ENCODE data around the gene PAX8.

PAX8 gene

DNA sequence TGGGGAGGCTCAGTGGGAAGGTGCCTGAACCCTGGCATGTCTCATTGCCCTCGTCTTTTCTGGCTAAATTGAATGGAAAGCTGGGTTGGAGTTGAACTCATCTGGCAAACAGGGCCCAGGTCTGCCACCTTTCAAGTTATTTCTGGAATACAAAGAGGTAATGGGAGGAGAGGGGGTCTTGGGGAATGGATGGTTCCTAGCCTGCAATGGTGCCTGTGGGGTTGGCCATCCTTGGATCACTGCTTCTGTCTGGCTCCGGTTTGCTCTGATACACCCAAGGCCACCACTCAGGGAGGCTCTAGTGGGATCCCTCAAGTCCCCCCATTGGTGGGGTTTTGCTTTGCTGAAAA lies 59.7 kb downstream of the PAX8 start:
- DNase-seq: no peak

DNA sequence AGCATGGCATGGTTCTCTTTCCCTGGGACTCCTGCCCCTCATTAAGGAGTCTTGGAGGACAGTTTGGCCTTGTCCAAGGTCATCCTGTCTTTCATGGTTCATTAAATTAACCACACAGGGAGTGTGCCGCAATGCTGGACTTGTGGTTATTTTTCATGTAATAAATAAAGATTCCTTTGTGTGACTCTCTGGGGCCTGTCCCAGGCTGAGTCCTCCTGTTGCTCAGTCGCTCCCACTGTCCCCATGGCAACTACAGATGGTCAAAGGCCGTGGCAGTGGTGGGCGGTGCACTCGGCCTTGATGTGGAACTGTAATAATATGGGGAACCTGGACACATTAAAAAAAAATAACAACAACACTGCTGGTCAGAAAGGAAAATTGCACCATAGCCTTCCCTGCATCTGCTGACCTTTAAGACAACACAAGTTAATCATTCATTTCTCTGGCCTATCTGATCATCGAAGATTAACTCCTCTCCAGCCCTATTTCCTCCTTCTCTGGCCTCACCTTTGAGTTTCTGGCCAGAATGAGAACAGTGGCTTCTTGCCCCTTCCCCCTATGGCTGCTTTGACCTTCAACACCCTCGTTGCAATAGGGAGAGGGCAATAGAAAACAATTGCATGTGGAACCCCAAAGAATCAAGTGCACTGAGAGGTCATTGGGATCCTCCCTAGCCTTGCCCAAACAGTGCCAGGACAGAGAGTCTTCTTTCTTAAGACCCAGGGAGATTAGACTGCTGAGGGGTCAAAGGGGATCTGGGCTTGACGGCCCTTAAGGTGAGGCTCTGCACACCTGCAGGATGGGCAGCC lies 60.2 kb downstream of the PAX8 start:
- no peak for DNase-seq

DNA sequence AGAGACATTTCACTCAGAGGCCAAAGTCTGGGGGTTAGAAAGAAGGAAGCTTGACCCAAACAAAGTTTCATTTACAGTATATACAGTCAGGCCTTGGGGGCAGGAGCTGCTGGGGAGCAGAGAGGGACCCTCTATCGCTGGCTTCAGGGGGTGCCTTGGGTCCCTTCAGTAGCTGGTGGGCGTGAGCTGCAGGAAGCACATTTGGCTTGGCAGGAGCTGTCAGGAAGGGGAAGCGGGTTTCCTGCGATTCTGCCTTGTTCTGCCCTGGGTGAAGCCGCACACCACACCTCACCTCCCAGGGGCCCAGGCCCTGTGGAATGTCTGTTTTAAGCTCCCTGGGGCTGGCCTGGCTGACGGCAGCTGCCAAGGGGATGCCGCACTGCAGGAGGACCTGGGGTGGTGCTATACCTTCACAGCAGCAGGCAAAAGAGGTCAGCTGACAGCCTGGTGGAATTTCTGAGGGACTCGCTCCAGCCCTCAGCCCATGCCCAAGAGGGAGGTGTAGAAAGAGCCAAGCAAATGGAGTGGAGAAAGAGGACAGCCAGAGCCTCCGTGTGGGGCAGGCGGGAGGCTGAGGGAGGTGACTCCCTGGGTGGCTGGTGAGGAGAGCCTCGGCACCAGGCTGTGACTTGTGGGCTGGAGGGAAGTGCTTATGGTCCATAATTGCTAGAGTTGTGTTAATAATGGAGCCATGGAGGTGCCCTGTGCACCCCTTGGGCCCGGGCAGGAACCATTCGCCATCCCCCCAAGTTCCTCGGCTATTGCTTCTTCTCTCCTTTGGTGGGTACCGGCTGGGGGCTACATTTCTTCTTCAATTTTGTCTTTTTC lies 61.1 kb downstream of the PAX8 start:
- DNase-seq: no peak

DNA sequence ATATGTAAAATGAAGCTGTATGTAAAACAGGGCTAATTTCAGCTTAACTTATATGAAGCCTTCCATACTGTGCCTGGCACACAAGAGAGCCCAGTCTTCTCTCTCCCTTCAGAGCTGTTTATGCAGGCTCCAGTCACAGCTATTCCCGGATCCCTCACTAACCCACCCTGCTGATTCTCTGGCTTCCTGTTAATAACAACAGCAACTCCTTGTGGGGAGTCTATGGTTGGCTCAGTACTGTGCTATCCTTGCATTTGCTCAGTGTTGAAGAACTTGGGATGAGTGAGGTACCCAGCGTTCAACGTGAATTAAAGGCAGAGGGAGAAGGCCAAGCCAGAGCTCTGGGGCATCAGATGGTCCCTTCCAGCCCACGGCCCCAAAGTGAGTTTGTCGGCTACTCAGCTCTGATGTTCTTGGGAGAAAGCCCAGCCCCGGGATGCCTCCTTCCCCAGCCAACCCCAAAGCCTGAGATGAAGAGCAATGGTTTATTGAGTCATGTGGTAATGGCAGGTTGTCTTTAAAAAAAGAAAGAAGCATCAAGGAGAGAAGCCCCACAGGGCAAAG lies 61.7 kb downstream of the PAX8 start:
- no peak for DNase-seq

DNA sequence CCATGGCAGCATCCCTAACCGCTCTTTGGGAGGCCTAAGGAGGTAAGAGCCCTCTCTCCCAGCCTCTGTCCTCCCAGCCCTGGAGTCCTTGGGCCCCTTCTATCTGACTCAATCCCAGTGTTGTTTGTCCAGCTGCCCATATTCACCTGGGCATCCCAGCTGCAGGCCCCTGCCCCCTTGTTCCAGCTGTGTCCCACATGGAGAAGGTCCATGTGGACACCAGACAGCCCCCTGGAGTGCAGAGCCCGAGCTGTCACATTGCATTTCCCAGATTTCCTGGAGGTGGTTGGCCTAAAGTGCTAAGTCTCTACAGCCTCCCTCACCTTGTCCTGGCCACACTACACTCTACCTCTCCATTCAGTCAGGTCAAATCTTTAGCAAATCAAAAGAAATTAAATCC lies 62.4 kb downstream of the PAX8 start:
- no peak for DNase-seq

DNA sequence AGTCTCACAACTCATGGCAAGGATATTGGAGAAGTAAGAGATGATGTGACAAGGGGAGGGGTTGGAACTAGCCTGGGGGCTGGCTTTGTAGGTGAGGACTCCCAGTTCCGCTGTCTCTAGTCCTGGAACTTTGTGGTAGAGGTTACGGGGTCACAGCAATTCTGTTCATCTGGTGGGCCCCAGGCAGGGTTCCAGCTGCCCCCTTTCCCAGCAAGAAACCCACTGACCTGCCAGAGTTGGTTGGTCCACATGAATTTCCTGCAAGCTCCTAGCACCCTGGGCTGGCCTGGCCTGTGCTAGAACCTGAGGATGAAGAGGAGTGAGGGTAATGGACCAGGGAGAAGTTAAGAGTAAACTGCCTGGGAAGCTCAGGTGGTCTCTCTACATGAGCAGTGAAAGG lies 63.7 kb downstream of the PAX8 start:
- DNase-seq: no peak

DNA sequence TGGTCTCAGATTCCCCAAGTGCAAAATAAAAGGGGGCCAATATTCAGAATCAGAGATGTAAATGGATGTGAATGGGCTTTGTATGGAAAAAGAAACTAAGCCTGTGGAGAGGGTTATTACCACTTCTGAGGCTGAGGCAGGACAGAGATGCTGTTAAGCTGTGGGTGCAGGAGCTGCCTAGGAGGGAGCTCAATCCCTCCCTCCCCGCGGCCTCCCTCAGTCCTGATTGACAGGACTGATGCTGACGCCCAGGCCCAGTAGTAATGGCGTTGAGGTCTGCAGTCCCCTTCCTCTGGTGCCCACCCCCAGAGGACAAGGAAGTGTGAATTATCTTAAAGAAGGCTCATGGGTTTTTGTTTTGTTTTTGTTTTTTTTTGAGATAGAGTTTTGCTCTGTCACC lies 64.6 kb downstream of the PAX8 start:
- no peak for DNase-seq

DNA sequence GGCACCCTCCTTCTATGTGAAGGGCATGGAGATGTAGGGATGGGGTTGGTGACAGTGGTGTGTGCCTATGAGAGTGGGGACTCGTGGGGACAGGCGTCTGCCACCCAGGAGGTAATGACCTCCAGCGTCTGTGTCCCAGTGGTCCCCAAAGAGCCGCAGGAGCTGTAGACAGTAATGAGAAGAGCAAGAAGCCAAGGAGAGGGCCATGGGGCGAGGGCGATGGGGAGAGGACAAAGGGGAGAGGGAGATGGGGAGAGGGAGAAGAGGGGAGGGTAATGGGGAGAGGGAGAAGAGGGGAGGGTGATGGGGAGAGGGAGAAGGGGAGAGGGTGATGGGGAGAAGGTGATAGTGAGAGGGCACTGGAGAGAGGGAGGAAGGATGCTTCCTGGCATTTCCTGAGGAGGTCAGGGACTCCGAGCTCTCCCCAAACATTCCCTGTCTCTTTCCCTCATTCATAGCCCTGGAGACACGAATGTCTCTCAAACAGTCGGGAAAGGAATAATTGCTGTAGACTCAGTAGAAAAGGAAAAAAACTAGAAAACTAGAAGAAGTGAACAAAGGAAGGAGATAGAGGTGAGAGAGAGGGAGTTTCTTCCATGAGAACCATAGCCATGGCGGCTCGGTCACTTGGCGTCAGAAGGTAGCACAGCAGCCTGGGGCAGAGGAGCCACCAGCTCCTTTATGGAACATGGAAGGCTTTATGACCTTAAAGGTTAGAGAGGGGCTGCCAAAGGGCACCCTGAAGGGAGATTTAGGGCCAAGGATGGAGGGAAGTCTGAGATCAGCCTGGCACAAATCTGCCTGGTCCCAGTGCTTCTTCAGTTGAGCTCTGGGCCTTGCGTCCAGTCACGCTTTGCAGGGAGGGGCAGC lies 65.4 kb downstream of the PAX8 start:
- DNase-seq: no peak

DNA sequence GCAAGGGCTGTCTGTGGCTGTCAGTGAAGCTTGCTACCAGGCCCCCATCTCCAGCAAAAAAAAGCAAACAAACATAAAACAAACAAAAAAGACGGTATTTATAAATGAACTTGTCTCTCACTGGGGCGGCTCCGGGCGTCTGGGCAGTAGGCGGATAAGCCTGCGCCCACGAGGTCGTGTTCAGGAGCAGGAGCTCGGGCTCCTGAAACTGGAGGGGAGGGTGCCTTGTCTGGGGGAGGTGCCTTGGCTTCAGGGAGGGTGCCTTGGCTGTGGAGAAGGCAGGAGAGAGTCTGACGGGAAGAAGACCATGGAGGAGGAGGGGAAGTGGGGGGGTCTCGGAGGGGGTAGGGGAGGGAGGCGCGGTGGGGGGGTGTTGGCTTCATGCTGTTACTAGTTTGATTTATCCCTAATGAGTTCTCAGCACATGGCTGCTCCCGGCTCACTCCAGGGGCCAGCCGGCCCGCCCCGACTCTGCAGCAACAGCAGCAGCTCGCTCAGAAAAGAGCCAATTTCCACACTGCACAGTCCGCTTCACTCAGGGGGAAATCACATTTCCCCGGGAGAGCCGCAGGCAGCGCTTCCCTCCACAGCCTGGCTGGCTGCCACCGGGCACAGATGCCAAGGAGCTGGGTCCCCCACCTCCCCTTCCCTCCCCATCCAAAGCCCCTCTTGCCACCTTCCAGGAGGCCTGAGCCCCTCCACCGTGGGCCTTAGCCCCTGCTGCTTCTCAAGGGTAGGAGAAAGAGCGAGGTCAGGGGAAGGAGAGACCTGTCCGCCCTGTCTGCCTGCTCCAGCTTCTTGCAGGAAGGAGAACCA lies 66.3 kb downstream of the PAX8 start:
- DNase-seq: no peak

DNA sequence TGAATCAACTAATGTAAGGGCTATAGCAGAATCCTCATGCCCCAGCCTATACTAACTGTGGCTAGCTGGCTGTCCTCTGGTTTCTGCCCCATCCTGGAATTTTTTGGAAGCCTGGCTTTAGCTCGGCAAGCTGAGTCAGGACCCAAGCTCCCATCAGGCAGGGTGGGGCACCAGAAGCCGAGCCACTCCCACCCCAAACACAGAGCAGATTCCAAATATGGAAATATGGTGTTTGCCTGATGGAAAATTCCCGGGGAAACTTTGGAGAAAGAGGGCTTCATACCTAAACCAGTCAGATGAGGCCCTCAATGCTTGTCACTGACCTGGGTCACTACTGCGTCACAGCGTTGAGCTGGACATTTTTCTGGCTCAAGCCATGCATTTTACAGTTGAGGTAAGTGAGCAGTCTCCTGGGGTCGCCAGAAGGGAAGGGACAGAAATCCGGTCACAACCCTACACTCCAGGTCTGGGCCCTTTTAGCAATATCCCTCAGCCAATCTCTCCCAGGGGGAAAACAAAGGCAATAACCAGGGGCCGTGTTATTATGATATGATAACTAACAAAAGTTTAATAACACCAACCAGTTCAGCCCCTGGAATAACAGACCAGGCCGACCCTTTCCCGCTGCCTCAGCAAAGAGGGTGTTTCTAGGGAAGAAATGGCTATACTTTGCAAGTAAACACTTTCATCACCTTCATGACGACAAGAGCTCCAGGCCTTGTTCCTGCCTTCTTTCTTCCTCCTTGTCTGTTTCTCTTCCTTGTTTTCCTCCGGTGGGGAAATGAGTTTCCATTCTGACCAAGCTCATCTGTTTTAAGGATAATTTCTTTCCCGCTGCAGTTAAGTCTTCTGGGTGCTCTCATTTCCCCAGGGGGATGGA lies 67.3 kb downstream of the PAX8 start:
- DNase-seq: peak; percentile 62

DNA sequence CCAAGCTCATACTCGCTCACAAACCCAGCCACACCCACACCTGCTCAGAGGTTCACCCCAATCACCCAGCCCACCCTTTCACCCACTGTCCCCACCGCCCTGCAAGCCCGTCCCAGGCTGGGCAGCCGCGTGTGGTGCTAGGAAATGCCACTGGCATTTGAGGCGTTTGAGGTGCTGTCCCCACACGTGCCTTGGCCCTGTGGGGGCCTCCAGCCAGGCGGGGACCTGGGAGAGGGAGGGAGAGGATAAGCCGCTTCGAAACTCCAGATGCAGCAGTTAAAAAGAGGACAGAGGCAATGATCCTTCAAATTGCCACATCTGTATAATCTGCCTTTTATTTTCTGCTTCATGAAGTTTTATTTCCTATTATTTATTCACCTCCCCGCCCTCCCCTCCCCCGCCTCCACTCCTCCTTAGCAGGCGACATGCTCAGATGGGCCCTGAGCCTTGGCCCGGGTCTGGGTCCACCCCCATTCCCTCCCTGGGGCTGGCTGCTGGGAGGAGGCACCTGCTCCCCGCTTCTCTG lies 69.0 kb downstream of the PAX8 start:
- no peak for DNase-seq

DNA sequence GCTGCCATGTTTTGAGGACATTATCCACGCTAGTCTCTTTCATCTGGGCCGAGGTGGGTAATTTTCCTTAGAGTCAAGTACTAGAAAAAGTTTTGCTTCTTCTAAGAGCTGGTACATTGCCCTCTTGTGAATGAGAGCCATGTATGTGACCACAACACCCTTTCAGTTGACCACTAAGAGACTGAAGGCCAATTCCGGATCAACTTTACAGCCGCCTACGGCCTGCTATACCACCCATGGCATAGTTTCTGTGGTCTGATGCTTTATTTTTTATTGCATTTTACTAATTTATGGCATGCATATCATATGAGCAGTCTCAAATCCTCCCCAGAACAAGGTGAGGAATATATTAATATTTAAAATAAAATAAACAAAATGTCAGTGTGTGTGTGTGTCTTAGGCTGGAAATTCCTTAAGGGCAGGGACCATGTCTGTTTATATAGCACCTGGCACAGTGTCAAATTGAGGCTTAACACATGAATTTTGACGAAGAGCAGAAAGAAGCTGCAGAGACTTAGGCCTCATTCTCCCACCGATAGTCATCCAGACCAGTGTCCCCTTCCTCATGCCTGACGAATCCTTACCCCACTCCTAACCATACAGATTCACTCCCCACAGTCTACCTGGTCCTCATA lies 69.6 kb downstream of the PAX8 start:
- no peak for DNase-seq

DNA sequence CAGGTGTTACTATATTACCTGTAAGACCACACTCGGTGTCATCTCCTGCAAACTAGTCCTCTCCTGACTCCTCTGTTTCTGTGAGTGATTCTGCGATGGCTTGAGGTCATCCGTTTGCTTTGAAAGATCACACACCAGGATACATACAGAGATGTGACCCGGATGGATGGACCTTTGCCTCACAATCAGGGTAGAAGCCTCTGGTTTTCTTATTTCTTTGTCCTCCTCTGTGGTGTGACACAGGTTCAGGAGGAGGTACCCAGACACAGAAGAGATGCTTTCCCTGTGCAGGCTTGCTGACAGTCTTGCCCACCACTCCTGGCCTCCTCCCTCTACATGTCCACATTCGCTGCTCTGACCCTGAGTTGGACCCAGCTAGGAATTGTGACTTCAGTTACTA lies 70.3 kb downstream of the PAX8 start:
- no peak for DNase-seq

DNA sequence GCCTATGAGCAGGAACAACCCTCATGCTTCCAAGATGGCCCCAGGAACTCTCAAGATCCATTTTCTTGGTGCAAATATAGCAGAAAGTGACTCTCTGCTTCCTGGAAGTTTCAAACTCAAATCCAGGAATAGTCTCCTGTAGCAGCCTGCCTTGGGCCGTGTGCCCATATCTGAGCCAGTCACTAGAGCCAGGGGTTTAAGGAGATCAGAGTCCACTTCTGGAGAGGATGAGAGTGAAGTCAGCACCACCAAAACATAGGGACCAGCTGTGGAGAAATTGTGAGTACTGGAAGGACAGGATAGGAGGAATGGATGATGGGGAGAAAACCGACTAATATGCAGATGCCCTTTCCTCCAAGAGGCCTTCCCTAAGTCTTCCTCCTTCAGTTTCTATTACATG lies 71.7 kb downstream of the PAX8 start:
- no peak for DNase-seq

DNA sequence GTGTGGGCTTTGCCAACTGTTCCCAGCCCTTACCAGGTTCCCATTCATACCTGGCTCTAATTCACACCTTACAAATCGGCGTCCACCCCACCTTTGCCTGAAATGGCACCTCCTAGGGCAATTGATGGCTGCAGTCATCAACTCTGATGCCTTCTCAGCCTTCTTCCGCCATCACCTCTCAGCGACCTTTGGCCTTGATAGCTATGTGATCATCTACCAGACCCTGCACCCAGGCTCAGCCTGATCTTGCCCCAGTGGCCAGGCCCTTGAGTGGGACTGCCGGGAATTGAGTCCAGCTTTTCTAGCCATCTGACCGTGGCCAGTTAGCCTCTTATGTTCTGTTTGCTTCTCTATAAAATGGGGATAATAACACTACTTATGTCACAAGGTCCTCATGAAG lies 72.5 kb downstream of the PAX8 start:
- DNase-seq: no peak

DNA sequence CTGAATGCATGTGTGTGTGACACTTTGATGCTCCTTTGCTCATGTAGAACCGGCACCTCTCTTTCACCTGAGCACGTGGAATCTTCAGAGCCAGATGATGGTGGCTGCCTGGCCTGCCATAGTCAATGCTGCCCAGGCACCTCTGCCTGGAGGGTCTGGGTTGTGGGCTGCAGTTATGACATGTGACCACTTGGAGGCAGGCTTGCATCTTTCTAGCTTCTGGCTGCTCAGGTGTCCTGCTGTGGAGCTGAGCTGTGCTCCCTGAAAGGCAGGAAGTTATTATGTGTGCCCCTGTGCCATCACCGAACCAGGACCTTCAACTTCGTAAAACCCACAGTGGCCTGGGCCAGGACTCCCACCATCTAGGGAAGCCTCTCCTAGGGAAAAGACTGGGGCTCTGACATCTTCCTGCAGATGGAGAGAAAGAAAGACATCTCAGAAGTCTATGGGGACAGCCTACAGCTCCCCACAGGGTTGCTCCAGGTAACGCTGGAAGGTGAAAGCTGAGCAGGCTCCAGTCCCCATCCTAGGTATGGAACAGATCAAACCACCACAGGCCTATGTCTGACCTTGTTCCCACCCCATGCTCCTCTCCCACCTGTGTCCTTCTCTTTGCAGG lies 74.7 kb downstream of the PAX8 start:
- peak; percentile 94 for DNase-seq

DNA sequence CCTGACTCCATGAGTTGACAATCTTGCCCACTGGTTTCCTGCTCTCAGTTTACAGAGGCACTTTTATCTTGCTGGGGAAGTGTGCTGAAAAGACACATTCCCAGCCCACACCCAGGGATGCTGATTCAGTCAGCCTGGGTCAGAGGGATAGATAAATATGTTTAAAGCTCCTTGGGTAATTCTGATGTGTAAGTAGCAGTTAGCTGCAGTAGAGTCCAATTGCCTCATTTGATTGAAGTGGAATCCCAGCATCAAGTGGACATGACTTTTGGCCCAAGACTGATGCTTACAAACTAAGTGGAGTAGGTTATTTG lies 75.5 kb downstream of the PAX8 start:
- no peak for DNase-seq

DNA sequence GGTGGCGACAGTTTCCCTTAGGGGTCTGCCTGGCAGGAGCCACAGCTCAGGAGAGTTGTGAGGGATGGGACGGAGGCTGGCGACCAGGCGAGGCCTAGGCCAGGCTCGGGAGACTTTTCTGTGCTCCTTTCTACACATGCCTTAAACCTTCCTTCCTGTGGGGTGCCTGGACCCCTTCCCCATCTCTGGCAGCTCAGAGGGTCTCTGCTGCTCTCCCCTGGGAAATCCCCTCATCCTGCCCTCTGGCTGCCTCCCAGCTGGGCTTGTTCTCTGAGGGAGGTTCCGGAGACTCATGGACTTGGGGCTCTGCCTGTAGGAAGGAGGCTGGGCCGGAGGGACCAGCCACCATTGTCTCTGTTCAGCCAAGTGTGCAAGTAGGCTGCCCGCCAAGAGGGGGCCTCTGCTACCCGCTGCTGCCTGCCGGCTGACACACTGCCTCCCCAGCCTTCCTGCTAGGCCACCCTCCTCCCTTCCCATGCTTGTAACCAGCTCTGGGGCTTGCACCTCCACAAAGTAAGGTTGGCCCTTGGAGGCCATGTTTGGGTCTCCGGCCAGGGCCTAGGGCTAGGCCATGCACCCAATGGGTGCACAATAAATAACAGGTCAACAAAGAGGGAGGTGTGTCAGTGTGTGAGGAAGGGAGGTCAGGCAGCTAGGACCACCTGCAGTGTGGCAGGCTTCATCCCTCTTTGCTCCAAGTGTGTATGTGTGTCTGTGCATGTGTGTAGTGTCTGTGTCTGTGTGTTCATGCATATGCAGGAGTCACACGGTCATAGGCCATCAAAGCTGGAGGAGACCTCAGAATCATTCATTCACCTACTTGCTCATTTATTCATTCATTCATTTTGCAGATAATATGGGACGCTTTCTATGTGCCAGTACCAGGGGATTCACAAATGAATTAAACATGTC lies 76.2 kb downstream of the PAX8 start:
- DNase-seq: no peak
